WTC11 (cell line): ENCODE measurements around the gene PHLDB2. TPM values are rescaled to one million over a fixed set of nuclear protein-coding genes. Genes with fewer than 3 reads are reported as not detected.

Experiments
- ATAC-seq: fragments of 200-7000 bp; cut with Tn5 transposase; 2 replicates; pipeline ENCODE4 v1.10.0; 2021; ENCODE audit warnings: mild to moderate bottlenecking, moderate library complexity
- CTCF ChIA-PET: fragments of 300-600 bp; sonication (Branson Sonifier 250); formaldehyde crosslinking; loops from one replicate; lab custom pipeline; 2021; ENCODE audit warnings: antibody characterized with exemption; lab: Charles Lee
- POLR2A ChIA-PET: fragments of 350-600 bp; sonication (Branson Sonifier 250); formaldehyde crosslinking; loops from one replicate; lab custom pipeline; 2021; ENCODE audit warnings: antibody characterized with exemption; lab: Charles Lee
- DNase-seq: peaks from one replicate; pipeline ENCODE4 v3.0.0; 2021; ENCODE audit warnings: low spot score
- H3K27ac Mint-ChIP-seq: 2 replicates; pipeline ENCODE4 v1.8.0; 2021; ENCODE audit warnings: mixed read lengths
- H3K27me3 Mint-ChIP-seq: 2 replicates; pipeline ENCODE4 v1.8.0; 2021; ENCODE audit warnings: low read depth, mild to moderate bottlenecking, moderate library complexity, mixed read lengths
- H3K36me3 Mint-ChIP-seq: 2 replicates; pipeline ENCODE4 v1.8.0; 2021; ENCODE audit warnings: mixed read lengths
- H3K4me1 Mint-ChIP-seq: 2 replicates; pipeline ENCODE4 v1.8.0; 2022; ENCODE audit warnings: mixed read lengths
- H3K4me3 Mint-ChIP-seq: 2 replicates; pipeline ENCODE4 v1.8.0; 2021; ENCODE audit warnings: mild to moderate bottlenecking, moderate library complexity, mixed read lengths
- H3K9me3 Mint-ChIP-seq: 2 replicates; pipeline ENCODE4 v1.8.0; 2021; ENCODE audit warnings: mixed read lengths
- ATF1 ChIP-seq: sonication (generic); formaldehyde crosslinking; IDR thresholded peaks from 2 replicates; pipeline ENCODE4 v1.8.1; 2023; ENCODE audit warnings: mild to moderate bottlenecking, moderate library complexity, missing genetic modification reagents
- CREB1 ChIP-seq: sonication (generic); formaldehyde crosslinking; IDR thresholded peaks from 2 replicates; pipeline ENCODE4 v1.8.0; 2023; ENCODE audit warnings: mild to moderate bottlenecking, missing genetic modification reagents
- EMX1 ChIP-seq: fragments of 250-450 bp; sonication (Bioruptor Pico); IDR thresholded peaks from 2 replicates; pipeline ENCODE4 v1.8.0; 2021; ENCODE audit warnings: mild to moderate bottlenecking
- ESRRA ChIP-seq: sonication (generic); formaldehyde crosslinking; IDR thresholded peaks from 2 replicates; pipeline ENCODE4 v1.8.1; 2022; ENCODE audit warnings: mild to moderate bottlenecking, missing genetic modification reagents, borderline replicate concordance
- ETV6 ChIP-seq: sonication (generic); formaldehyde crosslinking; IDR thresholded peaks from 2 replicates; pipeline ENCODE4 v1.8.1; 2022; ENCODE audit warnings: mild to moderate bottlenecking, missing genetic modification reagents
- FOXJ3 ChIP-seq: sonication (generic); formaldehyde crosslinking; IDR thresholded peaks from 2 replicates; pipeline ENCODE4 v1.9.0; 2021; ENCODE audit warnings: missing genetic modification reagents, mild to moderate bottlenecking, borderline replicate concordance
- MYBL2 ChIP-seq: sonication (generic); formaldehyde crosslinking; IDR thresholded peaks from 2 replicates; pipeline ENCODE4 v1.8.1; 2023; ENCODE audit warnings: mild to moderate bottlenecking, moderate library complexity, missing genetic modification reagents
- NR1H2 ChIP-seq: sonication (generic); formaldehyde crosslinking; IDR thresholded peaks from 2 replicates; pipeline ENCODE4 v1.9.0; 2021; ENCODE audit warnings: mild to moderate bottlenecking, moderate library complexity, missing genetic modification reagents
- OVOL2 ChIP-seq: fragments of 250-450 bp; sonication (Bioruptor Pico); IDR thresholded peaks from 2 replicates; pipeline ENCODE4 v1.9.0; 2021; ENCODE audit warnings: mild to moderate bottlenecking, borderline replicate concordance
- RELA ChIP-seq: sonication (generic); formaldehyde crosslinking; IDR thresholded peaks from 2 replicates; pipeline ENCODE4 v1.8.1; 2022; ENCODE audit warnings: missing genetic modification reagents, mild to moderate bottlenecking, borderline replicate concordance
- SOX15 ChIP-seq: fragments of 250-450 bp; sonication (Bioruptor Pico); IDR thresholded peaks from 2 replicates; pipeline ENCODE4 v1.9.0; 2021; ENCODE audit warnings: mild to moderate bottlenecking
- SP1 ChIP-seq: sonication (generic); formaldehyde crosslinking; conservative IDR thresholded peaks from 2 replicates; pipeline ENCODE4 v1.8.1; 2022; ENCODE audit warnings: missing genetic modification reagents
- TEAD4 ChIP-seq: sonication (generic); formaldehyde crosslinking; IDR thresholded peaks from 2 replicates; pipeline ENCODE4 v1.8.0; 2022; ENCODE audit warnings: mild to moderate bottlenecking, missing genetic modification reagents
- ZNF121 ChIP-seq: sonication (generic); formaldehyde crosslinking; IDR thresholded peaks from 2 replicates; pipeline ENCODE4 v1.8.0; 2023; ENCODE audit warnings: missing genetic modification reagents
- ZNF219 ChIP-seq: sonication (generic); formaldehyde crosslinking; IDR thresholded peaks from 2 replicates; pipeline ENCODE4 v1.8.0; 2023; ENCODE audit warnings: missing genetic modification reagents, mild to moderate bottlenecking, borderline replicate concordance
- ZNF263 ChIP-seq: sonication (generic); formaldehyde crosslinking; IDR thresholded peaks from 2 replicates; pipeline ENCODE4 v1.8.1; 2022; ENCODE audit warnings: low read depth, mild to moderate bottlenecking, moderate library complexity, missing genetic modification reagents
- ZNF416 ChIP-seq: fragments of 250-450 bp; sonication (Bioruptor Pico); IDR thresholded peaks from 2 replicates; pipeline ENCODE4 v1.9.0; 2021; ENCODE audit warnings: mild to moderate bottlenecking, inconsistent platforms
- total RNA-seq: library from RNA; stranded (reverse); gene quantifications from 3 replicates; pipeline ENCODE4 v1.2.3, GENCODE V29; 2021
- TF ChIP-seq, protein P1 (sequence below): sonication (generic); formaldehyde crosslinking; IDR thresholded peaks from 2 replicates; pipeline ENCODE4 v1.8.1; 2022; ENCODE audit warnings: low read depth, mild to moderate bottlenecking, moderate library complexity, missing genetic modification reagents, borderline replicate concordance
- TF ChIP-seq, protein P2 (sequence below): sonication (generic); formaldehyde crosslinking; IDR thresholded peaks from 2 replicates; pipeline ENCODE4 v1.8.0; 2022; ENCODE audit warnings: mild to moderate bottlenecking, missing genetic modification reagents
- TF ChIP-seq, protein P3 (sequence below): sonication (generic); formaldehyde crosslinking; conservative IDR thresholded peaks from 2 replicates; pipeline ENCODE4 v1.8.1; 2022; ENCODE audit warnings: mild to moderate bottlenecking, missing genetic modification reagents
- TF ChIP-seq, protein P4 (sequence below): fragments of 250-450 bp; sonication (Bioruptor Pico); IDR thresholded peaks from 2 replicates; pipeline ENCODE4 v1.8.0; 2021; ENCODE audit warnings: mild to moderate bottlenecking
- TF ChIP-seq, protein P5 (sequence below): sonication (generic); formaldehyde crosslinking; conservative IDR thresholded peaks from 2 replicates; pipeline ENCODE4 v1.8.1; 2023; ENCODE audit warnings: mild to moderate bottlenecking, low read depth, missing genetic modification reagents, moderate library complexity
- TF ChIP-seq, protein P6 (sequence below): sonication (generic); formaldehyde crosslinking; IDR thresholded peaks from 2 replicates; pipeline ENCODE4 v1.8.0; 2023; ENCODE audit warnings: missing genetic modification reagents, mild to moderate bottlenecking, borderline replicate concordance

PHLDB2 gene
- total RNA-seq, 1 experiment from 2014 or later: 40.3 TPM

DNA sequence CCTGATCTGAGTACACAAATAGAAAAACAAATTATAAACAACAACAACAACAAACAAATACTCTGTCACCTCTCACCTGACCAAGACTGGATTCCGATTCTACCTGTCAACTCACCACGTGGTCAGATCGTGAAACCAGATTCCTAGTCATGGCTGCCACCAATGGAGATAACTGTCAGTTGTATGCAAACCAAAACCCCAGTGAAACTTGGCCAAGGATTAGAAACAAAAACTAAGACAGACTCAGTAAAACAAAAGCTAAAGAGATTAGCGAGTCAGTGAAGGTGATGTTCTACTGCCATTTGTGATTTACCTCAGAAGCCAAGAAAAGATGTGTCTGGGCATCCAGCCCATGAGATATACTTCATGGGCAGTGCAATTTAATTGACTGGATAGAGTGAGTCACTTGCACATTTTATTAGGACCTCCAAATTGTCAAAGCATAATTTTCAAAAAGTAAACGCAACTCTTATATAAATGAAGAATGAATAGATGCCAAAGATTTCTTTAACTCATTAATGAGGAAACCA is 31.1 kb downstream of the PHLDB2 start:
- H3K9me3 Mint-ChIP-seq: no peaks in the 10 kb centered on the region
- ATAC-seq: no peak
- TF ChIP-seq, protein P1, sequence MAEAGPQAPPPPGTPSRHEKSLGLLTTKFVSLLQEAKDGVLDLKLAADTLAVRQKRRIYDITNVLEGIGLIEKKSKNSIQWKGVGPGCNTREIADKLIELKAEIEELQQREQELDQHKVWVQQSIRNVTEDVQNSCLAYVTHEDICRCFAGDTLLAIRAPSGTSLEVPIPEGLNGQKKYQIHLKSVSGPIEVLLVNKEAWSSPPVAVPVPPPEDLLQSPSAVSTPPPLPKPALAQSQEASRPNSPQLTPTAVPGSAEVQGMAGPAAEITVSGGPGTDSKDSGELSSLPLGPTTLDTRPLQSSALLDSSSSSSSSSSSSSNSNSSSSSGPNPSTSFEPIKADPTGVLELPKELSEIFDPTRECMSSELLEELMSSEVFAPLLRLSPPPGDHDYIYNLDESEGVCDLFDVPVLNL: no peak
- TF ChIP-seq ZNF121: no peak
- no peak for TF ChIP-seq MYBL2 (CRISPR knock-in tag)
- no peak for TF ChIP-seq FOXJ3 (CRISPR knock-in tag)
- TF ChIP-seq, protein P2, sequence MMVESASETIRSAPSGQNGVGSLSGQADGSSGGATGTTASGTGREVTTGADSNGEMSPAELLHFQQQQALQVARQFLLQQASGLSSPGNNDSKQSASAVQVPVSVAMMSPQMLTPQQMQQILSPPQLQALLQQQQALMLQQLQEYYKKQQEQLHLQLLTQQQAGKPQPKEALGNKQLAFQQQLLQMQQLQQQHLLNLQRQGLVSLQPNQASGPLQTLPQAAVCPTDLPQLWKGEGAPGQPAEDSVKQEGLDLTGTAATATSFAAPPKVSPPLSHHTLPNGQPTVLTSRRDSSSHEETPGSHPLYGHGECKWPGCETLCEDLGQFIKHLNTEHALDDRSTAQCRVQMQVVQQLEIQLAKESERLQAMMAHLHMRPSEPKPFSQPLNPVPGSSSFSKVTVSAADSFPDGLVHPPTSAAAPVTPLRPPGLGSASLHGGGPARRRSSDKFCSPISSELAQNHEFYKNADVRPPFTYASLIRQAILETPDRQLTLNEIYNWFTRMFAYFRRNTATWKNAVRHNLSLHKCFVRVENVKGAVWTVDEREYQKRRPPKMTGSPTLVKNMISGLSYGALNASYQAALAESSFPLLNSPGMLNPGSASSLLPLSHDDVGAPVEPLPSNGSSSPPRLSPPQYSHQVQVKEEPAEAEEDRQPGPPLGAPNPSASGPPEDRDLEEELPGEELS (CRISPR knock-in tag): no peak
- TF ChIP-seq ZNF263 (CRISPR knock-in tag): no peak
- TF ChIP-seq NR1H2 (CRISPR knock-in tag): no peak
- no peak for TF ChIP-seq CREB1 (CRISPR knock-in tag)
- TF ChIP-seq ZNF416 (CRISPR knock-in tag): no peak
- TF ChIP-seq, protein P3, sequence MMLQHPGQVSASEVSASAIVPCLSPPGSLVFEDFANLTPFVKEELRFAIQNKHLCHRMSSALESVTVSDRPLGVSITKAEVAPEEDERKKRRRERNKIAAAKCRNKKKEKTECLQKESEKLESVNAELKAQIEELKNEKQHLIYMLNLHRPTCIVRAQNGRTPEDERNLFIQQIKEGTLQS: no peak
- TF ChIP-seq, protein P4, sequence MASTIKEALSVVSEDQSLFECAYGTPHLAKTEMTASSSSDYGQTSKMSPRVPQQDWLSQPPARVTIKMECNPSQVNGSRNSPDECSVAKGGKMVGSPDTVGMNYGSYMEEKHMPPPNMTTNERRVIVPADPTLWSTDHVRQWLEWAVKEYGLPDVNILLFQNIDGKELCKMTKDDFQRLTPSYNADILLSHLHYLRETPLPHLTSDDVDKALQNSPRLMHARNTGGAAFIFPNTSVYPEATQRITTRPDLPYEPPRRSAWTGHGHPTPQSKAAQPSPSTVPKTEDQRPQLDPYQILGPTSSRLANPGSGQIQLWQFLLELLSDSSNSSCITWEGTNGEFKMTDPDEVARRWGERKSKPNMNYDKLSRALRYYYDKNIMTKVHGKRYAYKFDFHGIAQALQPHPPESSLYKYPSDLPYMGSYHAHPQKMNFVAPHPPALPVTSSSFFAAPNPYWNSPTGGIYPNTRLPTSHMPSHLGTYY: no peak
- TF ChIP-seq ETV6: no peak
- TF ChIP-seq RELA (CRISPR knock-in tag): no peak
- no peak for TF ChIP-seq SOX15 (CRISPR knock-in tag)
- no peak for TF ChIP-seq SP1
- TF ChIP-seq OVOL2: no peak
- TF ChIP-seq EMX1 (CRISPR knock-in tag): no peak
- TF ChIP-seq, protein P5, sequence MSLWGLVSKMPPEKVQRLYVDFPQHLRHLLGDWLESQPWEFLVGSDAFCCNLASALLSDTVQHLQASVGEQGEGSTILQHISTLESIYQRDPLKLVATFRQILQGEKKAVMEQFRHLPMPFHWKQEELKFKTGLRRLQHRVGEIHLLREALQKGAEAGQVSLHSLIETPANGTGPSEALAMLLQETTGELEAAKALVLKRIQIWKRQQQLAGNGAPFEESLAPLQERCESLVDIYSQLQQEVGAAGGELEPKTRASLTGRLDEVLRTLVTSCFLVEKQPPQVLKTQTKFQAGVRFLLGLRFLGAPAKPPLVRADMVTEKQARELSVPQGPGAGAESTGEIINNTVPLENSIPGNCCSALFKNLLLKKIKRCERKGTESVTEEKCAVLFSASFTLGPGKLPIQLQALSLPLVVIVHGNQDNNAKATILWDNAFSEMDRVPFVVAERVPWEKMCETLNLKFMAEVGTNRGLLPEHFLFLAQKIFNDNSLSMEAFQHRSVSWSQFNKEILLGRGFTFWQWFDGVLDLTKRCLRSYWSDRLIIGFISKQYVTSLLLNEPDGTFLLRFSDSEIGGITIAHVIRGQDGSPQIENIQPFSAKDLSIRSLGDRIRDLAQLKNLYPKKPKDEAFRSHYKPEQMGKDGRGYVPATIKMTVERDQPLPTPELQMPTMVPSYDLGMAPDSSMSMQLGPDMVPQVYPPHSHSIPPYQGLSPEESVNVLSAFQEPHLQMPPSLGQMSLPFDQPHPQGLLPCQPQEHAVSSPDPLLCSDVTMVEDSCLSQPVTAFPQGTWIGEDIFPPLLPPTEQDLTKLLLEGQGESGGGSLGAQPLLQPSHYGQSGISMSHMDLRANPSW (CRISPR knock-in tag): no peak
- no peak for TF ChIP-seq TEAD4 (CRISPR knock-in tag)
- no peak for TF ChIP-seq ZNF219
- TF ChIP-seq, all 79 proteins: peak for 0
- no peak overlapping the region for H3K4me3 Mint-ChIP-seq
- DNase-seq: no peak
- H3K36me3 Mint-ChIP-seq: peaks cover 8% of the 10 kb centered on the region
- POLR2A ChIA-PET: no interaction called here
- H3K27ac Mint-ChIP-seq: no peak overlapping the region
- no peaks in the 10 kb centered on the region for H3K27me3 Mint-ChIP-seq
- CTCF ChIA-PET: interaction anchor here (1.5 kb wide), 1 partner anchor 78 kb away, joined by 5 read pairs; no protein-coding TSS in a partner anchor
- H3K4me1 Mint-ChIP-seq: peaks cover under 1% of the 10 kb centered on the region

DNA sequence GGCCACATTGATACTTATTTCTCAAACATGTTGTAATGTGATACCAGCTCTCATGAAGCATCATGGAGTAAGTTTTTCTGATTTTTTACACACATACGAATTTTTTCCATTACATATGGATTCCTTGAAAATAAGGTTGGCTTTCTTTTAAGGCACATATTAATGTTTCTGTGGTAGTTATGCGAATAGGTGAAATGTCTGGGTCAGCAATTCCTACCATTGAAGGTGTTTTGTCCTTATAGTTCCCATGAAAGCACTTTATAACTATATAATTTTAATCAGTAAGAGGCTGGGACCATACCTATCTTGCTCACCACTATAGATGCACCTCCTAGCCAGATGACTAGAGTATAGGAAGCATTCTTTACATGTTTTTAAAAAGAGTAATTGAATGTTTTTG is 33.0 kb downstream of the PHLDB2 start:
- H3K27me3 Mint-ChIP-seq: no peaks in the 10 kb centered on the region
- no peak for TF ChIP-seq ESRRA (CRISPR knock-in tag)
- TF ChIP-seq CREB1 (CRISPR knock-in tag): no peak
- TF ChIP-seq, protein P6, sequence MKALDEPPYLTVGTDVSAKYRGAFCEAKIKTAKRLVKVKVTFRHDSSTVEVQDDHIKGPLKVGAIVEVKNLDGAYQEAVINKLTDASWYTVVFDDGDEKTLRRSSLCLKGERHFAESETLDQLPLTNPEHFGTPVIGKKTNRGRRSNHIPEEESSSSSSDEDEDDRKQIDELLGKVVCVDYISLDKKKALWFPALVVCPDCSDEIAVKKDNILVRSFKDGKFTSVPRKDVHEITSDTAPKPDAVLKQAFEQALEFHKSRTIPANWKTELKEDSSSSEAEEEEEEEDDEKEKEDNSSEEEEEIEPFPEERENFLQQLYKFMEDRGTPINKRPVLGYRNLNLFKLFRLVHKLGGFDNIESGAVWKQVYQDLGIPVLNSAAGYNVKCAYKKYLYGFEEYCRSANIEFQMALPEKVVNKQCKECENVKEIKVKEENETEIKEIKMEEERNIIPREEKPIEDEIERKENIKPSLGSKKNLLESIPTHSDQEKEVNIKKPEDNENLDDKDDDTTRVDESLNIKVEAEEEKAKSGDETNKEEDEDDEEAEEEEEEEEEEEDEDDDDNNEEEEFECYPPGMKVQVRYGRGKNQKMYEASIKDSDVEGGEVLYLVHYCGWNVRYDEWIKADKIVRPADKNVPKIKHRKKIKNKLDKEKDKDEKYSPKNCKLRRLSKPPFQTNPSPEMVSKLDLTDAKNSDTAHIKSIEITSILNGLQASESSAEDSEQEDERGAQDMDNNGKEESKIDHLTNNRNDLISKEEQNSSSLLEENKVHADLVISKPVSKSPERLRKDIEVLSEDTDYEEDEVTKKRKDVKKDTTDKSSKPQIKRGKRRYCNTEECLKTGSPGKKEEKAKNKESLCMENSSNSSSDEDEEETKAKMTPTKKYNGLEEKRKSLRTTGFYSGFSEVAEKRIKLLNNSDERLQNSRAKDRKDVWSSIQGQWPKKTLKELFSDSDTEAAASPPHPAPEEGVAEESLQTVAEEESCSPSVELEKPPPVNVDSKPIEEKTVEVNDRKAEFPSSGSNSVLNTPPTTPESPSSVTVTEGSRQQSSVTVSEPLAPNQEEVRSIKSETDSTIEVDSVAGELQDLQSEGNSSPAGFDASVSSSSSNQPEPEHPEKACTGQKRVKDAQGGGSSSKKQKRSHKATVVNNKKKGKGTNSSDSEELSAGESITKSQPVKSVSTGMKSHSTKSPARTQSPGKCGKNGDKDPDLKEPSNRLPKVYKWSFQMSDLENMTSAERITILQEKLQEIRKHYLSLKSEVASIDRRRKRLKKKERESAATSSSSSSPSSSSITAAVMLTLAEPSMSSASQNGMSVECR (CRISPR knock-in tag): no peak
- TF ChIP-seq ATF1 (CRISPR knock-in tag): no peak
- TF ChIP-seq, protein P2 (CRISPR knock-in tag): no peak
- no peaks in the 10 kb centered on the region for H3K4me1 Mint-ChIP-seq
- no peak overlapping the region for H3K27ac Mint-ChIP-seq
- POLR2A ChIA-PET: no interaction called here
- ATAC-seq (no peak), DNase-seq (no peak)
- no peak overlapping the region for H3K4me3 Mint-ChIP-seq
- H3K36me3 Mint-ChIP-seq: peaks cover 7% of the 10 kb centered on the region
- H3K9me3 Mint-ChIP-seq: no peaks in the 10 kb centered on the region
- CTCF ChIA-PET: interaction anchor here (1.7 kb wide), 1 partner anchor 122 kb away, joined by 6 read pairs; no protein-coding TSS in a partner anchor
